ENCODE data around the gene CCDC18. TPM values are rescaled to one million over a fixed set of nuclear protein-coding genes. Genes with fewer than 3 reads are reported as not detected.
"Not testable (repeated sequence)": the region's sequence is repeated elsewhere in the genome, so short reads cannot be mapped to it uniquely, and the experiment has no call there.

The CCDC18 gene, protein sequence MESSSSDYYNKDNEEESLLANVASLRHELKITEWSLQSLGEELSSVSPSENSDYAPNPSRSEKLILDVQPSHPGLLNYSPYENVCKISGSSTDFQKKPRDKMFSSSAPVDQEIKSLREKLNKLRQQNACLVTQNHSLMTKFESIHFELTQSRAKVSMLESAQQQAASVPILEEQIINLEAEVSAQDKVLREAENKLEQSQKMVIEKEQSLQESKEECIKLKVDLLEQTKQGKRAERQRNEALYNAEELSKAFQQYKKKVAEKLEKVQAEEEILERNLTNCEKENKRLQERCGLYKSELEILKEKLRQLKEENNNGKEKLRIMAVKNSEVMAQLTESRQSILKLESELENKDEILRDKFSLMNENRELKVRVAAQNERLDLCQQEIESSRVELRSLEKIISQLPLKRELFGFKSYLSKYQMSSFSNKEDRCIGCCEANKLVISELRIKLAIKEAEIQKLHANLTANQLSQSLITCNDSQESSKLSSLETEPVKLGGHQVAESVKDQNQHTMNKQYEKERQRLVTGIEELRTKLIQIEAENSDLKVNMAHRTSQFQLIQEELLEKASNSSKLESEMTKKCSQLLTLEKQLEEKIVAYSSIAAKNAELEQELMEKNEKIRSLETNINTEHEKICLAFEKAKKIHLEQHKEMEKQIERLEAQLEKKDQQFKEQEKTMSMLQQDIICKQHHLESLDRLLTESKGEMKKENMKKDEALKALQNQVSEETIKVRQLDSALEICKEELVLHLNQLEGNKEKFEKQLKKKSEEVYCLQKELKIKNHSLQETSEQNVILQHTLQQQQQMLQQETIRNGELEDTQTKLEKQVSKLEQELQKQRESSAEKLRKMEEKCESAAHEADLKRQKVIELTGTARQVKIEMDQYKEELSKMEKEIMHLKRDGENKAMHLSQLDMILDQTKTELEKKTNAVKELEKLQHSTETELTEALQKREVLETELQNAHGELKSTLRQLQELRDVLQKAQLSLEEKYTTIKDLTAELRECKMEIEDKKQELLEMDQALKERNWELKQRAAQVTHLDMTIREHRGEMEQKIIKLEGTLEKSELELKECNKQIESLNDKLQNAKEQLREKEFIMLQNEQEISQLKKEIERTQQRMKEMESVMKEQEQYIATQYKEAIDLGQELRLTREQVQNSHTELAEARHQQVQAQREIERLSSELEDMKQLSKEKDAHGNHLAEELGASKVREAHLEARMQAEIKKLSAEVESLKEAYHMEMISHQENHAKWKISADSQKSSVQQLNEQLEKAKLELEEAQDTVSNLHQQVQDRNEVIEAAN (N-terminal part only)
- total RNA-seq, result 7.2 TPM

DNA sequence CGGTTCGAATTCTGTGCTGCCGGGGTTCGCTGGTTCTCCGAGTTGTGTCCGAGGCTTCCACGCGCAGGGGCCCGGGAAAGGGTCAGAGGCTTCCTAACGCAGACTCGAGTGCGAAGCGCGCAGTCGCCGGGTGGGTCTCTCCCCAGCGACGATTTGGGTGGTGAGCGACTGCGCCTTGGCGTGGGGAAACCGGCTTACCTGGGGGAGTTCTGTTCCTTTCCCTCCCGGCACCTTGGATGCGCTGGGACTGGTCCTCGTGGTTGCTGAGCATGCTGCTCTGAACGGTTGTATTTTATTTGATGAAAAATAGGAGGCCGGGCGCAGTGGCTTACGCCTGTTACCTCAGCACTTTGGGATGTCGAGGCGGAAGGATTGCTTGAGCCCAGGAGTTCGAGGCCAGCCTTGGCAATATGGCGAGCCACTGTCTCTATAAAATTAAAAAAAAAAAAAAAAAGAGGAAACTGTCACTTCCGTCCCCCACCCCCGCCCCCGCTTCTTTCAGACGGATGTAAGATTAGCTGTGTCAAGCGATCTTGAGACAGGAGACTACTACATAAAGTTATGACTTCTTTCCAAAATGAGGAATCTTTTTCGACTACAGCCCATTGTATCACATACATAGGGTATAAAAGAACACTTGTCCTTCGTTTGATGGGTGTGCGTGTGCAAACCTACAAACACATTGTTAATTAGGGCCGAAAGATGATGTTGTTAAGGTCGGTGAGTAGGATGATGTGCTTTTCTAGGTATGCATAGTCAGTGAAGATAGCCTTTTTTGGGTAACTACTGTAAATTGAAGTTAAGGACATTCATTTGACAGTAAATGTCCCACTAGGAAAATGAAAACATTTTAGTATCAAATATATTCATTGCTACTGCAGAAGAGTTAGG, at the start of gene CCDC18:
CCDC18 (plus strand) TSS at position 2 of the 891 bp plus-strand sequence. CDS start 2,638 bp downstream, outside the sequence.
- DNase-seq (ENCODE audit: low spot score) (no peak), ATAC-seq (no peak)
- intact Hi-C loops (cut with DNase I), result no loop called here

DNA sequence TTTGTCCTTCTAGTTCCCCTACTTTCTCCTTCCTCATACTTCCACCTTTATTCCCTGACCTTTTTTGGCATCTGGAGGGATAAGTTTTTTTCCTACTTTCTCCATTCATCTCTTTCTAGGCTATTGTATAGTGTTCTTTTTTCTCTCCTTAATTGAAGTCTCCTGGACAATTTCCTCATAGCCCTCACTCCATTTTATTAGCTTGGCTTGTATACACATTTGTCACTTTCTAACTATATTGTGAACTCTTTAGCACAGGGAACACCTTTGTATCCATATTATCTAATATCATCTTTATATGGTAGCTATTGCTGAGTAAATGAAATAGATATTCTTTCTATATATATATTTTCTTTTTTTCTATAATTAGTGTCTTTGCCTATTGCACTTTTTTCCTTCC, 47.9 kb upstream of the CCDC18 start:
- ATAC-seq (no peak), DNase-seq (ENCODE audit: low spot score) (no peak)
- intact Hi-C loops (cut with DNase I), result no loop called here

DNA sequence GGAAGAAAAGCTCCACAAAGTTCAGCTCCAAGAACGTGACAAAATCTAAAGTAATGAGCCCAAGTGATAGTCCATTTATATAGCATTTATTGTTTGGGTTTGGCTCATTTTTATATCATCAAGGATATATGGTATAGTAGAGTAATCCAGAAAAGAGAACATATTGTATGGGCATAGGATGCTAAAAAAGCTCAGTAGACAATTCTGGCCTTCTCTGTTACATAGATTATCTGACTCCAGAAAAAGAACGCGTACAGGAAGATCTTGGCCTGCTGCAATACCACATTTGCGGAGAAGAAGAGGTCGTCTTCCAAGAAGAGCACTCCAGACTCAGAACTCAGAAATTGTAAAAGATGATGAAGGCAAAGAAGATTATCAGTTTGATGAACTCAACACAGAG, 44.1 kb upstream of the CCDC18 start:
- DNase-seq (ENCODE audit: low spot score) (no peak), ATAC-seq (no peak)
- intact Hi-C loops (cut with DNase I), result no loop called here

DNA sequence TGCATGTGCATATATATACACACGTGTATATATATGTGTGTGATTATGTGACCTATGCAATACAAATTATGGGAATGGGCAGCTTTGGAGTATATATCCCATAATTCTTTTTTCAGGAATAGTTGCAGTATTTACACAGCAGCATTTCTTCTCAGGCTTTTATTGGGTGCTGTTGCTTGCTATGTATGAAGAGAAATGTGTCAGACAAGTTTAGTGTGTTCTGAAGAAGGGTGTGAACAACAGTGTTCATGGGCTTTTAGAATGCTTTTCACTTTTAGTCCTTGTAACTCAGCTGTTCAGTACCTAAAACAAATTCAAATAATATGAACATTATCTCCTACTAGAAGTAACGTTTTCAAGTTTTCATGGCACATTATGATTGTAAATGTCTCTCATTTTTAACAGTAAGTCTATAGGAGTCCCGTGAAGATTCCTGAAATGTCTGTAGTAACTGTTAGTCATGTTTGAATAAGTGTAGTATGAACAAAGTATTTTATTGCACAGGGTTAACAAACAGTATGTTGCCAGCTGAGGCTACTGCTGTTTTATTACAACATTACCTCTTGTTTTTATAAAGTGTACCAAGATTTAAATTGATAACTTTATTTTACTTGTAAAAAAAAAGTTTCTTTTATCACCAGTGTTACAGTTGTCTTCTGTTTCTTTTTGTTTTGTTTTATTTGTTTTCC, 42.8 kb upstream of the CCDC18 start:
- DNase-seq (ENCODE audit: low spot score), result no peak
- intact Hi-C loops (cut with DNase I), result no loop called here
- ATAC-seq, result no peak

DNA sequence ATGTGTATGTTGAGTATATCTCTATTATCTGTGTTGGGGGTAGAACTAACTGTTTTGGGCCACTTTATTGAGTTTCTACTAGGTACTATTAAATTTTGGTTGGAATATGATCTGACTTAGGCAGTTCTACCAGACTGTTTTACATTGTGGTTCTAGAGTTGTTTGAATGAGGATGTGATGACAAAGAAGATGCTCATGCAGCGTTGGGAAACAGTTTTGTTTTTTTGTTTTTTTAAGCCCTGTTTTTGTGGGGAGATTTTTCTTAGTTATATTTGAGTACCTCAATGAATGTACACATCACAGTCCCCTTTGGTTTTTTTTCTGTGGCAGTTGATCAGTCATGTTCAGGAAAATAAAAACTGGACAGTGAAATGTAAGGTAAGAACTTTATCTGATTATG, 40.4 kb upstream of the CCDC18 start:
- intact Hi-C loops (cut with DNase I), result no loop called here
- DNase-seq (ENCODE audit: low spot score) (no peak), ATAC-seq (no peak)

DNA sequence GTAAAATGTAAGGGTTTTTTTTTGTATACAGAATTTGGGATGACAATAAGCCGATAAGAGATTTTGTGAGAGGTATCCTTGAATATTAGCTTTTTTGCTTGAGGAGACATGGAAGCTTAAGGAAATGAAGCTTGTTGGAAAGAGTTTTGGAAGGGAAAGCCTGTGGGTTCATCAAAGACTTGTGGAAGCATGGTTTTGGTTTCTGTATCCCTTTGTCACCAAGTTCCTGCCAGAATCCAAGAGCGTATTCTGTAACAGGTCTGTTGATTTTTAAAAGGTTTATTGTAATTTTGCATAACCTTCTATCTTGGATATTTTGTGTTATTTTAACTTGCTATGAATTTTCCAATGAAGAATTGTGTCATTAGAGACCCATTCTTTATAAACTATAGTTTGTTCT, 38.4 kb upstream of the CCDC18 start:
- ATAC-seq (no peak), DNase-seq (ENCODE audit: low spot score) (no peak)
- intact Hi-C loops (cut with DNase I), result no loop called here

DNA sequence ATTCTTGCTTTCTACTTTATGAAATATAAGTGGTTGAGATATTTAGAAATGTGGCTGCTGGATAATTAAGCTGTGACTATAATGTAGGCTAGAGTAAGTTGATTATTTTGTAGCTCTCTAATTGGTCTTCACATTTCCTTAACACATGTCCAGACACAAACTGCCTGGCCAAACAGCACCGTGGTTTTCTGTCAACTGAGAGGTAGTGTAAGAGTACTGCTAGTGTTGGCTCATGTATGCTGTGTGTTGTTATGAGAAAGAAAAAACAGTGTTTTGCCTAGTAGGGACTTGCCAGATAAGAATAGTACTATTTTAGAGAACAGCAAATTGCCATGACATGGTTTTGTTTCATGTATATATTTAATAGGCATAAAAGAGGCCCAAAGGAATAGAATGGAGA, 37.4 kb upstream of the CCDC18 start:
- no peak for ATAC-seq
- intact Hi-C loops (cut with DNase I), result no loop called here
- DNase-seq (ENCODE audit: low spot score), result no peak

DNA sequence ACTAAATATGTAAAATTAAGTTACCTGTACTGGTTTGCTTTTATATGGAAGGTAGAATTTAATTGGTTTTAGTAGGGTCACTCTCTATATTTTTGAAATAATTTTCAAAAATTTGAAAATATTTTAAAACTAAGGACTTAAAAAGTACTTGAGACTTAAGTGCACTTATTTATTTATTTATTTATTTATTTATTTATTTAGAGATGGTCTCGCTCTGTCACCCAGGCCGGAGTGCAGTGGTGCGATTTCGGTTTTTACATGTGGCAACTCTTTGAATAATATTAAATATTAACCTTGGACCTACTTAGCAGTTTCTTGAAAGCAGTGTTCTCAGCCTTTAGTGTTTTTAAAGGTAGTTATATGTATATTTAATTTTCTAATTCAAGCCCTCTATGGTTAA, 36.8 kb upstream of the CCDC18 start:
- DNase-seq (ENCODE audit: low spot score), result no peak
- no peak for ATAC-seq
- intact Hi-C loops (cut with DNase I), result no loop called here

DNA sequence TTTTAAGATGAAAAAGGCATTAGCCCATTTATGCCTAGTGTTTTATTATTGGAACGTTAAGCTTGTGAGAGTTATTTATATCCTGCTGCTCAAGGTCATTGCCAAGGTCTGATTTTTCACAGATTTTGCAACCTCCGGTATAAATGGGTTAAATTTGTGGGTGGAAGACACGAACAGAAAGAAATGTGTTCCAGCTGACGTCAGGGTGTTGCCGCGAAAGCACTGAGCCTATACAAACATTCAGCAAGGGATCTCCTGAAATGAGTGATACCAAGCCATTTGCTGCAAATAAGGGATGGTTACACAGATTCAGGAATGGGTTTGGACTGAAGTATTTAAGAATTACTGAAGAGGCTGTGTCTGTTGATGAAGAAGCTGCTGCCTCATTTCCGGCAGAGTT, 32.5 kb upstream of the CCDC18 start:
- DNase-seq (ENCODE audit: low spot score) (no peak), ATAC-seq (no peak)
- intact Hi-C loops (cut with DNase I), result no loop called here

DNA sequence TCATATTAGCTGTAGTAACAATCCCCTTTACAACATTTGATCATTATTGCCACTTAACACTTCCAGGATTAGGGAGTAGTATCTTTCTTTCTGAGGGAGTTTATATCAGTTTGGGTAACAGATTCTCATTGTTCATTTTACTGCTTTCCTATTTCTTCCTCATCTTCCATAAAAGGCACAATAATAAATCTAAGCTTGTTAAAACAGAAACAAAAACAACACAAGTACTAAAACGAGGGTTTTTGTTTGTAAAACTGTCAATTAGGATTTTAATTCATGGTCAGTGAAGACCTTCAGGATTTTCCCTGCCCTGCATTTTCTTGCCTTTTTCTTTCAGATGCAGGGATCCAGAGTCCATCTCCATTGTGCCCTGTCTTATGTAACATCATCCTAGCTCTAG, 29.8 kb upstream of the CCDC18 start:
- intact Hi-C loops (cut with DNase I), result no loop called here
- DNase-seq (ENCODE audit: low spot score) (no peak), ATAC-seq (no peak)

DNA sequence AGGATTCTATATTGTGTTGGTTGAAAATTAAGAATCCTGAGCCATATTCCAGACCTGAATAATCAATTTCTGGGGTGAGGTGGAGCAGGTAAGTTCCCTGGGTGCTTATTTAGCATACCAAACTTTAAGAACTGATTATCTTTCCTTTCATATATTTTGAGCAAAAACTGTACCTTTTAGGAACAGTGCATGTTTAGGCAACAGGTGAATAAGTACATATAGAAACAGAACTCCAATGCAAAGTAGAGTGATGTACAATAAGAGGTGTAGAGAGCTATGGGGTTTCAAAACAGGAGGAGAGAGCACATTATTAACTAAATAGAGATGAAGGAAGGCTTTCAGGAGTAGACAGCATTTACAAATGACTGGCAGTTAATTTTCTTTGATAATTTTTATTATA, 29.1 kb upstream of the CCDC18 start:
- intact Hi-C loops (cut with DNase I), result no loop called here
- DNase-seq (ENCODE audit: low spot score), result no peak
- no peak for ATAC-seq

DNA sequence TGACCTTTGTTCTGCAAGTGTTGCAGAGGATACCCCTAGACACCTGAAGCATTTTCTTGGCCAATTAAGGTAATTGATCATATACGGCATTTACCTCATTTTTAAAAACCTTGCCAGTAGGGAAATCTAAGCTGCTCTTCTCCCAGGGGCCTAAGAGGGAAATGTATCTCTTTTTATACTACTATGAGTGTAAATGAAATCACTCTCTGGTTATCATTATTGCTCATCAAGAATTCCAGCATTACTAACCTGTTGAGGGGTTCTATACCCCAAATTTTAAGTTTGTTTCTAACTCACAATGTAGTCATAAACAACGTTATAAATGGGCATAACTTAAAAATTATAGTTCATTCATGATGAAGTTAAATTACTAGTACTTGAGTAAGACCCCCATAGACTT, 27.7 kb upstream of the CCDC18 start:
- DNase-seq (ENCODE audit: low spot score), result no peak
- ATAC-seq, result no peak
- intact Hi-C loops (cut with DNase I), result no loop called here

DNA sequence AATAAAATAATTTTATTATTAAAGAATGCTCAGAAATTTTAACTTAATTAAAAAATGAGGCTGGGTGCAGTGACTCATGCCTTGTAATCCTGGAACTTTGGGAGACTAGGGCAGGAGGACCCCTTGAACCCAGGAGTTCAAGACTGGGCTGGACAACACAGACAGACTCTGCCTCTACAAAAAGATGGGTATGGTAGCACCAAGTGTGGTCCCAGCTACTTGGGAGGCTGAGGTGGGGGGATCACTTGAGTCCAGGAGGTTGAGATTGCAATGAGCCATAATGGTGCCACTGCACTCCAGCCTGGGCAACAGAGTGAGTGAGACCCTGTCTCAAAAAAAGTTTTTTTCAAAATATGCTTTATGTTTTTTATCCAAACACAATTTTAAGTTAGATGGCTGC, 25.6 kb upstream of the CCDC18 start:
- ATAC-seq (no peak), DNase-seq (ENCODE audit: low spot score) (no peak)
- intact Hi-C loops (cut with DNase I), result no loop called here

DNA sequence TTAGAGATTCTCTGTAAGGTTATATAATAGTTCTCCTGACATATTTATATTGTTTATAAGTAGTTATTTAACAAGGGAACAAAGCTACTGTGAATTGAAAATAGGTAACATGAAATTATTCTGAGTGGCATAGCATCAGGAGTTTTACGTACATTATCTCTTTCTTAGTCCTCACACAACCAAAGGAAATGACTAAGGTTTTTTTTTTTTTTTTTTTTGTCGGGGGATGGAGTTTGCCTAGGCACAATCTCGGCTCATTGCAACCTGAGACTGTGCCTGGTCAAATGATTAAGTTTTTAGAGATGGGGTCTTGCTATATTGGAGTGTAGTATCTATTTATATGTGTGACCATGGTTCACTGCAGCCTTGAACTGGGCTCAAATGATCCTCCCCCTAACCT, 25.2 kb upstream of the CCDC18 start:
- intact Hi-C loops (cut with DNase I), result no loop called here
- no peak for DNase-seq (ENCODE audit: low spot score)

DNA sequence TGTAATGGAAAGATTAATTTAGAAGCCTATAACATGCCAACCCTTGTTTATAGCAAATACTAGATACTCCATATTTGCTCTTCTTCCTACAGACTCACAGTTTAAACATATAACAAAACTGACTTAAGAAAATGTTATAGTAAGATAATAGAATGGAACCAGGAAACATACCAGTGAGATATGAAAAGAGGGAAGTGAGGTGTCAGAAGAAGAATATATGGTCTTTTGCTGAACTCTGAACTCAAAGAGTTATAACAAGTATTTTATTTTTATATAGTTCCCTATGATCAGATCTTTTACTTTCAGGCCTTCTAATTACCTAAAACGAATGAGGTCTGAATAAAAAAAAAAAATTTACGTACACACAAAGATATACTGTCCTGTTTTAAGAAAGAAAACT, 21.2 kb upstream of the CCDC18 start:
- ATAC-seq (no peak), DNase-seq (ENCODE audit: low spot score) (no peak)
- intact Hi-C loops (cut with DNase I), result no loop called here

More for the DNA sequence above, 25.2 kb upstream of the CCDC18 start:
- no peak for ATAC-seq

DNA sequence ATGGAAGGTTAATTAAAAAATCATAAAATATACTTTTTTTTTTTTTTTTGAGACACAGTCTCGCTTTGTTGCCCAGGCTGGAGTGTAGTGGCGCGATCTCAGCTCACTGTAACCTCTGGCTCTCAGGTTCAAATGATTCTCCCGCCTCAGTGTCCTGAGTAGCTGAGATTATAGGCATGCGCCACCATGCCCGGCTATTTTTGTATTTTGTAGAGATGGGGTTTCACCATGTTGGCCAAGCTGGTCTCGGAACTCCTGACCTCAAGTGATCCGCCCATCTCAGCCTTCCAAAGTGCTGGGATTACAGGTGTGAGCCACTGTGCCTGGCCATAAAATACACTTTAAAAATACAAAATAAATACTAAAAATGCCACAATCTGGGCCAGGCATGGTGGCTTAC, 17.2 kb upstream of the CCDC18 start:
- ATAC-seq; intact Hi-C loops (cut with DNase I); DNase-seq (ENCODE audit: low spot score): not testable (repeated sequence)

DNA sequence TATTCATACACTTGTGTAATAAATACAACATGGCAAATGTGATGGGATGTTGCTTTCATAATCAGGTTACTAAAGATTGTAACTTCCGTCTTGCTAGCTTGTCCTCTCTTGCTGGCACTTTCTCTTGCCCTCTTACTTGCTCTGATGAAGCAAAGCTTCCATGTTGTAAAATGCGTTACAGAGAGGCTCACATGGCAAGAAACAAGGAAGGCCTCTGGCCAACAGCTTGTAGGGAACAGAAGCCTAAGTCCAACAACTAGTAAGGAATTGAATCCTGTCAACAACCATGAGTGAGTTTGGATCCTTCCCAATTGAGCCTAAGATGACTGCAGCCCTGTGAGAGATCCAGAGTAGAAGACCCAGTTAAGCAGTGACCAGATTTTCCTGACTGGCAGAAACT, 15.7 kb upstream of the CCDC18 start:
- no peak for DNase-seq (ENCODE audit: low spot score)
- intact Hi-C loops (cut with DNase I), result no loop called here
- no peak for ATAC-seq

DNA sequence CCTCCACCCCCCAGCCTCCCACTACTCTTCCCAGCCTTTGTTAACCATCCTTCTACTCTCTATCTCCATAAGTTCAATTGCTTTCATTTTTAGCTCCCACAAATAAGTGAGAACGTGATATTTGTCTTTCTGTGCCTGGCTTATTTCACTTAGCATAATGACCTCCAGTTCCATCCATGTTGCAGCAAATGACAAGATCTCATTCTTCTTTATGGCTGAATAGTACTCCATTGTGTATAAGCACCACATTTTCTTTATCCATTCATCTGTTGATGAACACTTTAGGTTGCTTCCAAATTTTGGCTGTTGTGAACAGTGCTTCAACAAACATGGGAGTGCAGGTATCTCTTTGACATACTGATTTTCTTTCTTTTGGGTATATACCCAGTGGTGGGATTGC, 14.6 kb upstream of the CCDC18 start:
- ATAC-seq; intact Hi-C loops (cut with DNase I); DNase-seq (ENCODE audit: low spot score): not testable (repeated sequence)

Measured in sciatic nerve (tissue), 2 donors.